B cell (primary cell): ENCODE data around the gene TIGD2. TPM values are rescaled to one million over a fixed set of nuclear protein-coding genes. Genes with fewer than 3 reads are reported as not detected.
A peak's percentile ranks its signal among the peaks of the same experiment; 100 is the strongest.

Source experiments
- ATAC-seq: fragments of 200-7000 bp; cut with Tn5 transposase; one replicate; pipeline ENCODE4 v1.10.0; 2021; ENCODE audit warnings: low read depth, mild to moderate bottlenecking, moderate number of reproducible peaks, moderate library complexity
- CTCF ChIA-PET: fragments of 350-600 bp; sonication (Branson Sonifier 250); formaldehyde crosslinking; loops from one replicate; lab custom pipeline; 2021; ENCODE audit warnings: antibody characterized with exemption, inconsistent platforms; lab: Charles Lee
- POLR2A ChIA-PET: fragments of 350-600 bp; sonication (Branson Sonifier 250); formaldehyde crosslinking; loops from one replicate; lab custom pipeline; 2021; ENCODE audit warnings: antibody characterized with exemption; lab: Charles Lee
- DNase-seq: peaks from one replicate; pipeline ENCODE4 v3.0.0; 2013
- H2AFZ ChIP-seq: 2 replicates; pipeline ENCODE4 v1.6.1; 2012; ENCODE audit warnings: mild to moderate bottlenecking, low read depth, low read length; ENCODE audit not compliant: insufficient read depth, poor library complexity, severe bottlenecking
- H3K27ac ChIP-seq, 2 donors: 1 replicate in 1 of 2; 2 replicates in 1 of 2; pipeline ENCODE4 v1.5.1; 2012 to 2013; ENCODE audit warnings: low read length in 2 of 2, mild to moderate bottlenecking in 2 of 2, moderate library complexity in 1 of 2
- H3K27me3 ChIP-seq, 4 experiments: fragments of 200-600 bp in 1 of 4; sonication (generic) in 1 of 4; replicated peaks in 1 of 4; 1 replicate in 2 of 4; 2 replicates in 2 of 4; pipeline versions ENCODE4 v1.6.1 to v1.7.0; 2013 to 2016; ENCODE audit warnings: low read length in 3 of 4, mild to moderate bottlenecking in 2 of 4, mixed read lengths in 1 of 4, moderate library complexity in 1 of 4; ENCODE audit not compliant: insufficient read depth in 4 of 4, control insufficient read depth in 3 of 4; ENCODE audit errors: control extremely low read depth in 1 of 4
- H3K36me3 ChIP-seq, 2 experiments: replicated peaks in 1 of 2; 1 replicate in 1 of 2; 2 replicates in 1 of 2; pipeline versions ENCODE4 v1.6.1 to v1.7.1; 2013; ENCODE audit warnings: low read length in 1 of 2; ENCODE audit not compliant: insufficient read depth in 2 of 2, control insufficient read depth in 1 of 2; ENCODE audit errors: control extremely low read depth in 1 of 2, extremely low read depth in 1 of 2
- H3K4me1 ChIP-seq, 2 donors: fragments of 200-600 bp in 1 of 2; sonication (generic) in 1 of 2; 1 replicate in 1 of 2; 2 replicates in 1 of 2; pipeline versions ENCODE4 v1.5.1 to v1.6.1; 2013 to 2017; ENCODE audit warnings: low read length in 2 of 2; ENCODE audit not compliant: control insufficient read depth in 2 of 2, insufficient read depth in 2 of 2
- H3K4me2 ChIP-seq: replicated peaks from 2 replicates; pipeline ENCODE3; 2012; ENCODE audit warnings: mild to moderate bottlenecking, low read depth, low read length; ENCODE audit not compliant: poor library complexity, severe bottlenecking
- H3K4me3 ChIP-seq, 5 experiments: fragments of 200-600 bp in 1 of 5; sonication (generic) in 1 of 5; 1 replicate in 3 of 5; 2 replicates in 2 of 5; pipeline versions ENCODE4 v1.5.1 to v1.7.0; 2011 to 2016; ENCODE audit warnings: low read length in 4 of 5, mild to moderate bottlenecking in 4 of 5, low read depth in 2 of 5, control low read depth in 1 of 5, moderate library complexity in 1 of 5; ENCODE audit not compliant: insufficient read depth in 1 of 5; ENCODE audit errors: control extremely low read depth in 1 of 5, extremely low read depth in 1 of 5
- H3K79me2 ChIP-seq: fragments of 200-600 bp; sonication (generic); one replicate; pipeline ENCODE4 v1.6.0; 2016; ENCODE audit warnings: low read length; ENCODE audit not compliant: control insufficient read depth, insufficient read depth
- H3K9ac ChIP-seq: fragments of 200-600 bp; sonication (generic); 2 replicates; pipeline ENCODE4 v1.6.1; 2017; ENCODE audit warnings: mild to moderate bottlenecking, low read length, moderate library complexity
- H3K9me3 ChIP-seq, 3 donors: one replicate each; pipeline versions ENCODE4 v1.6.1 to v1.7.1; 2013; ENCODE audit warnings: low read length in 2 of 3; ENCODE audit not compliant: control insufficient read depth in 2 of 3, insufficient read depth in 1 of 3; ENCODE audit errors: control extremely low read depth in 1 of 3
- H4K20me1 ChIP-seq: 2 replicates; pipeline ENCODE4 v1.6.0; 2012; ENCODE audit warnings: mild to moderate bottlenecking, low read length; ENCODE audit not compliant: insufficient read depth, control insufficient read depth, poor library complexity, severe bottlenecking
- H3K27ac Mint-ChIP-seq: one replicate; pipeline ENCODE4 v1.8.0; 2021; ENCODE audit warnings: mixed read lengths
- H3K27me3 Mint-ChIP-seq: one replicate; pipeline ENCODE4 v1.8.0; 2021; ENCODE audit warnings: mixed read lengths
- H3K4me1 Mint-ChIP-seq: one replicate; pipeline ENCODE4 v1.8.0; 2021; ENCODE audit warnings: mixed read lengths
- H3K4me3 Mint-ChIP-seq: one replicate; pipeline ENCODE4 v1.8.0; 2021; ENCODE audit warnings: mixed read lengths
- H3K9me3 Mint-ChIP-seq: one replicate; pipeline ENCODE4 v1.8.0; 2022; ENCODE audit warnings: mixed read lengths; ENCODE audit not compliant: insufficient read depth
- EZH2 ChIP-seq: IDR thresholded peaks from 2 replicates; pipeline ENCODE4 v1.6.1; 2012; ENCODE audit warnings: borderline replicate concordance, low read depth, mild to moderate bottlenecking, moderate library complexity, low read length; ENCODE audit not compliant: insufficient read depth, poor library complexity, severe bottlenecking
- WGBS: methylation state at CpG from one replicate; pipeline ENCODE4 v1.1.5; 2013; ENCODE audit warnings: missing lambda C conversion rate; ENCODE audit not compliant: insufficient coverage; 5-methylcytosine and 5-hydroxymethylcytosine counted together
- intact Hi-C: fragments of 100-400 bp; cut with micrococcal nuclease; formaldehyde crosslinking; loops from one replicate; pipeline ENCODE4 v1.10.0; 2022
- polyA plus RNA-seq: library from polyadenylated mRNA; depleted of rRNA; stranded (reverse); fragments of >200 nt; gene quantifications from 2 replicates; pipeline ENCODE4 v1.2.3, GENCODE V29; 2012
- total RNA-seq, 2 donors: library from RNA; stranded (reverse); fragments of 120-200 nt in 1 of 2; gene quantifications; 1 replicate in 1 of 2; 2 replicates in 1 of 2; pipeline versions ENCODE4 v1.2.3 to v1.2.4, GENCODE V29; 2013 to 2022
- TF ChIP-seq, protein P1 (sequence below): fragments of 200-600 bp; IDR thresholded peaks from one replicate; pipeline ENCODE4 v1.8.0; 2022; ENCODE audit warnings: antibody characterized with exemption, mild to moderate bottlenecking

TIGD2 gene
- total and polyA plus RNA-seq, 2 donors (not counting 1 experiment from before 2014, with no cell fraction given) = 2.1 to 8.6 TPM

GRCh38 chr4:89110541-89110985 is 770 bp upstream of the TIGD2 start:
- H3K27ac Mint-ChIP-seq = peak overlapping the region; percentile 85
- no peaks in the 10 kb centered on the region for H3K79me2 ChIP-seq
- no peak for TF ChIP-seq EZH2
- TF ChIP-seq, protein P1, sequence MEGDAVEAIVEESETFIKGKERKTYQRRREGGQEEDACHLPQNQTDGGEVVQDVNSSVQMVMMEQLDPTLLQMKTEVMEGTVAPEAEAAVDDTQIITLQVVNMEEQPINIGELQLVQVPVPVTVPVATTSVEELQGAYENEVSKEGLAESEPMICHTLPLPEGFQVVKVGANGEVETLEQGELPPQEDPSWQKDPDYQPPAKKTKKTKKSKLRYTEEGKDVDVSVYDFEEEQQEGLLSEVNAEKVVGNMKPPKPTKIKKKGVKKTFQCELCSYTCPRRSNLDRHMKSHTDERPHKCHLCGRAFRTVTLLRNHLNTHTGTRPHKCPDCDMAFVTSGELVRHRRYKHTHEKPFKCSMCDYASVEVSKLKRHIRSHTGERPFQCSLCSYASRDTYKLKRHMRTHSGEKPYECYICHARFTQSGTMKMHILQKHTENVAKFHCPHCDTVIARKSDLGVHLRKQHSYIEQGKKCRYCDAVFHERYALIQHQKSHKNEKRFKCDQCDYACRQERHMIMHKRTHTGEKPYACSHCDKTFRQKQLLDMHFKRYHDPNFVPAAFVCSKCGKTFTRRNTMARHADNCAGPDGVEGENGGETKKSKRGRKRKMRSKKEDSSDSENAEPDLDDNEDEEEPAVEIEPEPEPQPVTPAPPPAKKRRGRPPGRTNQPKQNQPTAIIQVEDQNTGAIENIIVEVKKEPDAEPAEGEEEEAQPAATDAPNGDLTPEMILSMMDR = no peak
- peak overlapping the region; percentile 88 for H3K4me3 Mint-ChIP-seq
- H3K36me3 ChIP-seq = no peaks in the 10 kb centered on the region
- peaks cover 0 to 16% (median 0%) of the 10 kb centered on the region in 3 donors for H3K9me3 ChIP-seq
- peaks cover 2% of the 10 kb centered on the region for H3K27me3 Mint-ChIP-seq
- no peaks in the 10 kb centered on the region for H4K20me1 ChIP-seq
- peak overlapping the region; percentile 0 to 87 (median 72) for H3K4me3 ChIP-seq
- H3K9ac ChIP-seq = peak overlapping the region; percentile 82
- H3K9me3 Mint-ChIP-seq = peaks cover 5% of the 10 kb centered on the region
- H3K27me3 ChIP-seq = peaks cover 0 to 6% (median 1%) of the 10 kb centered on the region in 4 experiments
- H2AFZ ChIP-seq = peak overlapping the region; percentile 96
- H3K27ac ChIP-seq = peak overlapping the region; percentile 30 to 60
- DNase-seq (no peak), ATAC-seq (no peak)
- under 1% methylated on average over 29 of the region's 30 CpGs for WGBS
- H3K4me2 ChIP-seq = peak overlapping the region; percentile 87
- H3K4me1 Mint-ChIP-seq = peaks cover 27% of the 10 kb centered on the region
- intact Hi-C loops = loop anchor here (2.0 to 5.0 kb wide), 6 partner anchors 288 to 1890 kb away; partner anchors contain the start of genes CCSER1, HERC6, HSD17B11 and KLHL8
- H3K4me1 ChIP-seq = peaks cover 14 to 18% of the 10 kb centered on the region in 2 donors
- ChIA-PET CTCF (no interaction called here), POLR2A (no interaction called here)

DNA sequence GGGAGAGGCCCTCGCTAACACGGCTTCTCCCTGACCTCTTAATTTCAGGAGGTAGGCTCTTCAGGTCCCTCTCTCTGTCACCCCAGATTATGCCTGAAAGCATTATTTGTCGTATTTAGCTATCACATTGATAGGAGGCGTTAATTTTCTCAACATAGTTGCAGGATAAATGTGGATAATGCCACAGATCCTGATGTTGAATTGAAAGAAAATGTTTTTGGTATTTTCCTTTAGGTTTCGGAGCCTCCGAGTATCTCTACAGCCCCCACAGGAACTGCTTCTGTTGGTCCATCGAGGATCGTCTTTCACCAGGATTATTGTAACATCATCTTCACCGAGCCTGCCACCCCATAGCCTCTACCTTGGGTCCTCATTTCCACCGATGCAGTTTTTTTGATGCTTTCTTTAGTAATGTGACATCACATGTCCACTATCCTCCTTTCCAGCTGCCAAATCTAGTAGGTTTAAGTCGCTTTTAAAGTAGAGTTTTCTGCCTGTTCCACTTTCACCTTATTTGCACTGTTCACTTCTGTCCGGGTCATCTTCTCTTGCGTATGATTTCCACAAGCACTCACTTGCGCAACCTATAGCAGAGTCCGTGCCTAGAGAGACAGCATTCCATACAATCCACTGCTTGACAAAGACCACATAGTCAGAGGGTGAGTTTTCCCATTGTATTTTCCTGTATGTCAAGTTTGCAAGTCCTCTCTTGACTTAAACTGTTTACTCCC is 665 bp downstream of the TIGD2 start:
- Histone ChIP-seq H3K4me2 (peak overlapping the region; percentile 87), H4K20me1 (no peaks in the 10 kb centered on the region), H3K9me3 (peaks cover 0 to 16% (median under 1%) of the 10 kb centered on the region in 3 donors), H3K4me3 (peak overlapping the region; percentile 67 to 88 (median 82)), H3K9ac (peak overlapping the region; percentile 82), H3K79me2 (no peaks in the 10 kb centered on the region), H3K27ac (peak overlapping the region; percentile 17 to 85), H3K36me3 (no peaks in the 10 kb centered on the region), H2AFZ (peak overlapping the region; percentile 96), H3K27me3 (peaks cover 0 to 4% (median 1%) of the 10 kb centered on the region in 4 experiments), H3K4me1 (peaks cover 14 to 18% of the 10 kb centered on the region in 2 donors)
- WGBS = 65% methylated on average over 4 of the region's 15 CpGs
- TF ChIP-seq, protein P1 = no peak
- TF ChIP-seq EZH2 = no peak
- peaks cover 5% of the 10 kb centered on the region for H3K9me3 Mint-ChIP-seq
- no peak for DNase-seq
- H3K27me3 Mint-ChIP-seq = peaks cover 2% of the 10 kb centered on the region
- peak overlapping the region; percentile 78 for H3K27ac Mint-ChIP-seq
- POLR2A ChIA-PET = no interaction called here
- peaks cover 27% of the 10 kb centered on the region for H3K4me1 Mint-ChIP-seq
- H3K4me3 Mint-ChIP-seq = peak overlapping the region; percentile 88
- CTCF ChIA-PET = no interaction called here
- intact Hi-C loops = loop anchor here (1.0 to 5.0 kb wide), 8 partner anchors 290 to 1891 kb away; partner anchors contain the start of genes CCSER1, HERC6, HSD17B11 and KLHL8
- no peak for ATAC-seq
